SK-N-SH treated with all-trans-retinoic acid at 6 μM for 48 hours (cell line): ENCODE data around the gene SGMS2.

Source experiments
- ATAC-seq: fragments of 200-7000 bp; cut with Tn5 transposase; 3 replicates; pipeline ENCODE4 v1.9.1; 2020; ENCODE audit warnings: mild to moderate bottlenecking, moderate library complexity
- ARNTL ChIP-seq: fragments of 450-650 bp; formaldehyde crosslinking; IDR thresholded peaks from 2 replicates; pipeline ENCODE4 v1.5.0; 2020; ENCODE audit warnings: low read depth, mild to moderate bottlenecking, moderate library complexity, borderline replicate concordance
- BACH2 ChIP-seq: fragments of 250-450 bp; sonication (Bioruptor Pico); IDR thresholded peaks from 2 replicates; pipeline ENCODE4 v1.9.0; 2021; ENCODE audit warnings: mild to moderate bottlenecking, borderline replicate concordance
- CSDC2 ChIP-seq: fragments of 250-450 bp; sonication (Bioruptor Pico); IDR thresholded peaks from 2 replicates; pipeline ENCODE4 v1.5.0; 2020; ENCODE audit warnings: mild to moderate bottlenecking, moderate library complexity
- ESRRG ChIP-seq: fragments of 250-450 bp; sonication (Bioruptor Pico); IDR thresholded peaks from 2 replicates; pipeline ENCODE4 v1.6.1; 2021; ENCODE audit warnings: mild to moderate bottlenecking
- GLIS3 ChIP-seq: fragments of 250-450 bp; sonication (Bioruptor Pico); IDR thresholded peaks from 2 replicates; pipeline ENCODE4 v1.5.0; 2020; ENCODE audit warnings: mild to moderate bottlenecking, moderate library complexity
- ISL1 ChIP-seq: fragments of 250-450 bp; sonication (Bioruptor Pico); IDR thresholded peaks from 2 replicates; pipeline ENCODE4 v2.1.2; 2022; ENCODE audit warnings: mild to moderate bottlenecking, moderate library complexity
- OSR1 ChIP-seq: fragments of 250-450 bp; sonication (Bioruptor Pico); IDR thresholded peaks from 2 replicates; pipeline ENCODE4 v1.8.0; 2022; ENCODE audit warnings: moderate library complexity, mild to moderate bottlenecking, inconsistent platforms
- PPARA ChIP-seq: fragments of 250-450 bp; sonication (Bioruptor Pico); IDR thresholded peaks from 2 replicates; pipeline ENCODE4 v1.5.0; 2020; ENCODE audit warnings: mild to moderate bottlenecking, borderline replicate concordance
- RARB ChIP-seq: fragments of 250-450 bp; sonication (Bioruptor Pico); IDR thresholded peaks from 2 replicates; pipeline ENCODE4 v1.8.0; 2021; ENCODE audit warnings: mild to moderate bottlenecking, moderate library complexity
- SNAI2 ChIP-seq: fragments of 250-450 bp; sonication (Bioruptor Pico); IDR thresholded peaks from 2 replicates; pipeline ENCODE4 v1.5.0; 2020; ENCODE audit warnings: mild to moderate bottlenecking, moderate library complexity
- TOX ChIP-seq: fragments of 250-450 bp; sonication (Bioruptor Pico); IDR thresholded peaks from 2 replicates; pipeline ENCODE4 v1.8.0; 2021; ENCODE audit warnings: mild to moderate bottlenecking, moderate library complexity, borderline replicate concordance
- ZC3H10 ChIP-seq: fragments of 250-450 bp; sonication (Bioruptor Pico); IDR thresholded peaks from 2 replicates; pipeline ENCODE4 v1.5.1; 2021; ENCODE audit warnings: mild to moderate bottlenecking, moderate library complexity
- ZFP3 ChIP-seq: fragments of 250-450 bp; sonication (Bioruptor Pico); IDR thresholded peaks from 2 replicates; pipeline ENCODE4 v1.5.0; 2020; ENCODE audit warnings: mild to moderate bottlenecking, moderate library complexity
- ZFP30 ChIP-seq: fragments of 450-650 bp; formaldehyde crosslinking; IDR thresholded peaks from 2 replicates; pipeline ENCODE4 v1.5.0; 2022; ENCODE audit warnings: mild to moderate bottlenecking, moderate library complexity
- ZNF565 ChIP-seq: fragments of 450-650 bp; formaldehyde crosslinking; conservative IDR thresholded peaks from 2 replicates; pipeline ENCODE4 v1.5.0; 2020; ENCODE audit warnings: low read depth, mild to moderate bottlenecking, moderate library complexity
- ZNF70 ChIP-seq: fragments of 450-650 bp; formaldehyde crosslinking; IDR thresholded peaks from 2 replicates; pipeline ENCODE4 v1.5.0; 2020; ENCODE audit warnings: mild to moderate bottlenecking, moderate library complexity
- ZNF8 ChIP-seq: fragments of 450-650 bp; formaldehyde crosslinking; IDR thresholded peaks from 2 replicates; pipeline ENCODE4 v1.5.0; 2020; ENCODE audit warnings: mild to moderate bottlenecking, moderate library complexity
- TF ChIP-seq, protein P1 (sequence below): fragments of 250-450 bp; sonication (Bioruptor Pico); IDR thresholded peaks from 2 replicates; pipeline ENCODE4 v1.8.0; 2020; ENCODE audit warnings: mild to moderate bottlenecking, moderate library complexity, borderline replicate concordance
- TF ChIP-seq, protein P2 (sequence below): fragments of 250-450 bp; sonication (Bioruptor Pico); IDR thresholded peaks from 2 replicates; pipeline ENCODE4 v1.5.1; 2021; ENCODE audit warnings: mild to moderate bottlenecking, moderate library complexity
- TF ChIP-seq, protein P3 (sequence below): fragments of 250-450 bp; sonication (Bioruptor Pico); IDR thresholded peaks from 2 replicates; pipeline ENCODE4 v1.5.1; 2020; ENCODE audit warnings: low read depth, mild to moderate bottlenecking, moderate library complexity
- TF ChIP-seq, protein P4 (sequence below): fragments of 250-450 bp; sonication (Bioruptor Pico); IDR thresholded peaks from 2 replicates; pipeline ENCODE4 v1.5.0; 2020; ENCODE audit warnings: mild to moderate bottlenecking, moderate library complexity
- TF ChIP-seq, protein P5 (sequence below): fragments of 250-450 bp; sonication (Bioruptor Pico); IDR thresholded peaks from 2 replicates; pipeline ENCODE4 v1.8.0; 2021; ENCODE audit warnings: low read depth, mild to moderate bottlenecking, moderate library complexity, borderline replicate concordance

SGMS2 gene

DNA sequence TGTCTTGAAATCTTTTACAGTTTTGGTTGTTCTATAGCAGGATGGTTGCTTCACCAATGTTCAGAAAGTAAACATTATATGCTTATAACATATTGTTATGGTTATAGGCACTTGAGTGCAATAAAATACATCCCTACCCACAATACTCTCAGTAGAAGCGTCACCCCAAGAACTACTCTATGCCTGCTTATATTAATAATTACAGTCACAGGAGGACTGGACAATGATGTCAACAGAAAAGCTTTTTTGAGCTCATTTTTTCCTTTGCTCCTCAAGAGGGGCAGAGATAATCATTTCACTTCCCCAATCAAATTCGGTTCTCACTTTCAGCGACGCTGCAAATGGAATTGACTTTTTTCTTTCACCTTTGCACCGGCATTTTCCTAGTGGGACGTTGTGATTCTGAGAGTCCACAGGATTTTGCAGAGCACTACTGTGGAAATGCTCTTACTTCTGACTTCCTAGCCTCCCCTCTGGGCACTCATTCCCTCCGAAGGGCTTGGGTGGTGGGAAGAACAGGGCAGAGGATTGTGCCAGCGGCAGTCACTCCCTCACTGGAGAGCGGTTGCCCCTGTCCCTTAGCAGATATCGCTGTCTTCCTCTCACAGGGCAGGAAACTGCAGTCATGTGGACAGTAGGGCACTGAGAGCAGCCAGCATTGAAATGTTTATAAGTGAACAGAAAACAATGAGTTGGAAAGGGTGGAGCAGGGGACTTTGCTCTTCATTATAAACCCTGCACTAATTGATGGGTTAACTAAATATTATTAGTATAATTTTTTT lies 24.9 kb upstream of the SGMS2 start:
- TF ChIP-seq SNAI2 (CRISPR knock-in tag), result no peak
- TF ChIP-seq TOX (CRISPR knock-in tag), result no peak
- TF ChIP-seq, protein P1, sequence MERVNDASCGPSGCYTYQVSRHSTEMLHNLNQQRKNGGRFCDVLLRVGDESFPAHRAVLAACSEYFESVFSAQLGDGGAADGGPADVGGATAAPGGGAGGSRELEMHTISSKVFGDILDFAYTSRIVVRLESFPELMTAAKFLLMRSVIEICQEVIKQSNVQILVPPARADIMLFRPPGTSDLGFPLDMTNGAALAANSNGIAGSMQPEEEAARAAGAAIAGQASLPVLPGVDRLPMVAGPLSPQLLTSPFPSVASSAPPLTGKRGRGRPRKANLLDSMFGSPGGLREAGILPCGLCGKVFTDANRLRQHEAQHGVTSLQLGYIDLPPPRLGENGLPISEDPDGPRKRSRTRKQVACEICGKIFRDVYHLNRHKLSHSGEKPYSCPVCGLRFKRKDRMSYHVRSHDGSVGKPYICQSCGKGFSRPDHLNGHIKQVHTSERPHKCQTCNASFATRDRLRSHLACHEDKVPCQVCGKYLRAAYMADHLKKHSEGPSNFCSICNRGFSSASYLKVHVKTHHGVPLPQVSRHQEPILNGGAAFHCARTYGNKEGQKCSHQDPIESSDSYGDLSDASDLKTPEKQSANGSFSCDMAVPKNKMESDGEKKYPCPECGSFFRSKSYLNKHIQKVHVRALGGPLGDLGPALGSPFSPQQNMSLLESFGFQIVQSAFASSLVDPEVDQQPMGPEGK, result no peak
- TF ChIP-seq GLIS3, result no peak
- TF ChIP-seq ESRRG (CRISPR knock-in tag), result no peak
- no peak for ATAC-seq

DNA sequence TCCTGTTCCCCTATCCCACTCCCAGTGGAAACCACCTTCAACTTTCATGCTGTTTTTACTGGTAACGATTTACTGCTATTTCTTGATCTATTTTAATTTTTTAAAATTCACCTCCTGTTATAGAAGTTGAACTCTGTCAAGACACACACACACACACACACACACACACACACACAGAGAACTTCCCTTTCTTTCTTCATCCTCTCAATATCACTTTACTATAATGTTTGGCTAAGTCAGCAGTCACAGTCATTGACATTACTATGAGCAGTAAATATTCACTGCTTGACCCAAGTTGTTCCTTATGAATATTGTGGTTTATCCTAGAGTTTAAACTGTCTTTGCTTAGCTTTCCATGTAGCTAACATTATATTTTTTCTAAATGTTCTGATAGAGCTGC lies 24.0 kb upstream of the SGMS2 start:
- ATAC-seq, result no peak
- TF ChIP-seq ARNTL (CRISPR knock-in tag) (no peak), ZNF70 (CRISPR knock-in tag) (no peak)

DNA sequence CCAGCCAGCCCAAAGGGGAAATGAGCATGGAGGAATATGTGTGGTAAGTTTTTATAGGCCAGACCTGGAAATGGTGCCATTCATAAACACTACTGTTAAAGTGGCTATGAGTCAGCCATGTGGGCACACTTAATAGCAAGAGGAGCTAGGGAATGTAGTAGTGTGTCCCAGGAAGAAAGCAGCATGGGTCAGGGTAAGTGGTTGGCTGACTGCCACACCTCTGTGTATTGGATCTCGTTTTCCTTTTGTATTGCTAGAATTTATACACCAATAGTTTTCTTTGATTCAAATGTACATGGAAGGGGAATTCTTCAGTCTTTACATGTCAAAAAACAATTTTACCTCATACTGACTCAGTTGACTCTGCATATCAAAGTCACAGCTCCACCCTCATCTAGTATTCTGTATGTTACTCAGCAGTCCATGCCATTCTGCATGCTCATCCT lies 22.9 kb upstream of the SGMS2 start:
- no peak for ATAC-seq
- TF ChIP-seq TOX (CRISPR knock-in tag), result no peak
- TF ChIP-seq, protein P2, sequence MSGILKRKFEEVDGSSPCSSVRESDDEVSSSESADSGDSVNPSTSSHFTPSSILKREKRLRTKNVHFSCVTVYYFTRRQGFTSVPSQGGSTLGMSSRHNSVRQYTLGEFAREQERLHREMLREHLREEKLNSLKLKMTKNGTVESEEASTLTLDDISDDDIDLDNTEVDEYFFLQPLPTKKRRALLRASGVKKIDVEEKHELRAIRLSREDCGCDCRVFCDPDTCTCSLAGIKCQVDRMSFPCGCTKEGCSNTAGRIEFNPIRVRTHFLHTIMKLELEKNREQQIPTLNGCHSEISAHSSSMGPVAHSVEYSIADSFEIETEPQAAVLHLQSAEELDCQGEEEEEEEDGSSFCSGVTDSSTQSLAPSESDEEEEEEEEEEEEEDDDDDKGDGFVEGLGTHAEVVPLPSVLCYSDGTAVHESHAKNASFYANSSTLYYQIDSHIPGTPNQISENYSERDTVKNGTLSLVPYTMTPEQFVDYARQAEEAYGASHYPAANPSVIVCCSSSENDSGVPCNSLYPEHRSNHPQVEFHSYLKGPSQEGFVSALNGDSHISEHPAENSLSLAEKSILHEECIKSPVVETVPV (CRISPR knock-in tag), result no peak
- TF ChIP-seq ZNF70 (CRISPR knock-in tag), result no peak
- TF ChIP-seq, protein P3, sequence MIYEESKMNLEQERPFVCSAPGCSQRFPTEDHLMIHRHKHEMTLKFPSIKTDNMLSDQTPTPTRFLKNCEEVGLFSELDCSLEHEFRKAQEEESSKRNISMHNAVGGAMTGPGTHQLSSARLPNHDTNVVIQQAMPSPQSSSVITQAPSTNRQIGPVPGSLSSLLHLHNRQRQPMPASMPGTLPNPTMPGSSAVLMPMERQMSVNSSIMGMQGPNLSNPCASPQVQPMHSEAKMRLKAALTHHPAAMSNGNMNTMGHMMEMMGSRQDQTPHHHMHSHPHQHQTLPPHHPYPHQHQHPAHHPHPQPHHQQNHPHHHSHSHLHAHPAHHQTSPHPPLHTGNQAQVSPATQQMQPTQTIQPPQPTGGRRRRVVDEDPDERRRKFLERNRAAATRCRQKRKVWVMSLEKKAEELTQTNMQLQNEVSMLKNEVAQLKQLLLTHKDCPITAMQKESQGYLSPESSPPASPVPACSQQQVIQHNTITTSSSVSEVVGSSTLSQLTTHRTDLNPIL, result no peak
- TF ChIP-seq ZNF565, result no peak
- TF ChIP-seq RARB (CRISPR knock-in tag), result no peak
- TF ChIP-seq ZFP3 (CRISPR knock-in tag), result no peak
- TF ChIP-seq ESRRG (CRISPR knock-in tag), result no peak
- TF ChIP-seq BACH2 (CRISPR knock-in tag), result no peak
- TF ChIP-seq, protein P4, sequence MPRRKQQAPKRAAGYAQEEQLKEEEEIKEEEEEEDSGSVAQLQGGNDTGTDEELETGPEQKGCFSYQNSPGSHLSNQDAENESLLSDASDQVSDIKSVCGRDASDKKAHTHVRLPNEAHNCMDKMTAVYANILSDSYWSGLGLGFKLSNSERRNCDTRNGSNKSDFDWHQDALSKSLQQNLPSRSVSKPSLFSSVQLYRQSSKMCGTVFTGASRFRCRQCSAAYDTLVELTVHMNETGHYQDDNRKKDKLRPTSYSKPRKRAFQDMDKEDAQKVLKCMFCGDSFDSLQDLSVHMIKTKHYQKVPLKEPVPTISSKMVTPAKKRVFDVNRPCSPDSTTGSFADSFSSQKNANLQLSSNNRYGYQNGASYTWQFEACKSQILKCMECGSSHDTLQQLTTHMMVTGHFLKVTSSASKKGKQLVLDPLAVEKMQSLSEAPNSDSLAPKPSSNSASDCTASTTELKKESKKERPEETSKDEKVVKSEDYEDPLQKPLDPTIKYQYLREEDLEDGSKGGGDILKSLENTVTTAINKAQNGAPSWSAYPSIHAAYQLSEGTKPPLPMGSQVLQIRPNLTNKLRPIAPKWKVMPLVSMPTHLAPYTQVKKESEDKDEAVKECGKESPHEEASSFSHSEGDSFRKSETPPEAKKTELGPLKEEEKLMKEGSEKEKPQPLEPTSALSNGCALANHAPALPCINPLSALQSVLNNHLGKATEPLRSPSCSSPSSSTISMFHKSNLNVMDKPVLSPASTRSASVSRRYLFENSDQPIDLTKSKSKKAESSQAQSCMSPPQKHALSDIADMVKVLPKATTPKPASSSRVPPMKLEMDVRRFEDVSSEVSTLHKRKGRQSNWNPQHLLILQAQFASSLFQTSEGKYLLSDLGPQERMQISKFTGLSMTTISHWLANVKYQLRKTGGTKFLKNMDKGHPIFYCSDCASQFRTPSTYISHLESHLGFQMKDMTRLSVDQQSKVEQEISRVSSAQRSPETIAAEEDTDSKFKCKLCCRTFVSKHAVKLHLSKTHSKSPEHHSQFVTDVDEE (CRISPR knock-in tag), result no peak
- TF ChIP-seq GLIS3, result no peak
- TF ChIP-seq SNAI2 (CRISPR knock-in tag), result no peak
- no peak for TF ChIP-seq ZNF8 (CRISPR knock-in tag)
- no peak for TF ChIP-seq CSDC2 (CRISPR knock-in tag)
- TF ChIP-seq ZC3H10 (CRISPR knock-in tag), result no peak
- no peak for TF ChIP-seq ISL1 (CRISPR knock-in tag)

DNA sequence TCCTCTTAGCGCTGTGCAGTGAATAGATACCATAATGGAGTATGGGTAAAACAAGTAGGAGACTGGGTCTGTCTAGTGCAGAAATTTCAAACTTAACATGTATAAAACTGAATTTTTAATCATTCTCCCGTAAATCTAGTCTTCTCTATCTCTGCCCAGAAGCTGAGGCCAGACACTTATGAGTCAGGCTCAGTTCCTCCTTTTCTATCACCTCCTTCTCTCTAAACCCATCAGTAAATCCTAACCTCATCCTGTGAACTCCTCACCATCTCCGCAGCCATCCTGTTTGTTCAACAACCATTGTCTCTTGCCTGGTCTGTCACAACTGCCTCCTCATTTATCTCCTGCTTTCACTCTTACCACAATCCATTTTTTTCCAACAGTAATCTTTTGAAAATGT lies 19.8 kb upstream of the SGMS2 start:
- ATAC-seq, result no peak
- TF ChIP-seq ZNF565 (no peak), TOX (CRISPR knock-in tag) (no peak), CSDC2 (CRISPR knock-in tag) (no peak), ARNTL (CRISPR knock-in tag) (no peak), ISL1 (CRISPR knock-in tag) (no peak), ESRRG (CRISPR knock-in tag) (no peak), PPARA (CRISPR knock-in tag) (no peak), GLIS3 (no peak), OSR1 (CRISPR knock-in tag) (no peak), BACH2 (CRISPR knock-in tag) (no peak), ZC3H10 (CRISPR knock-in tag) (no peak), ZFP30 (CRISPR knock-in tag) (no peak), RARB (CRISPR knock-in tag) (no peak)
- TF ChIP-seq, protein P3, result no peak
- TF ChIP-seq, protein P2 (CRISPR knock-in tag), result no peak
- TF ChIP-seq, protein P5, sequence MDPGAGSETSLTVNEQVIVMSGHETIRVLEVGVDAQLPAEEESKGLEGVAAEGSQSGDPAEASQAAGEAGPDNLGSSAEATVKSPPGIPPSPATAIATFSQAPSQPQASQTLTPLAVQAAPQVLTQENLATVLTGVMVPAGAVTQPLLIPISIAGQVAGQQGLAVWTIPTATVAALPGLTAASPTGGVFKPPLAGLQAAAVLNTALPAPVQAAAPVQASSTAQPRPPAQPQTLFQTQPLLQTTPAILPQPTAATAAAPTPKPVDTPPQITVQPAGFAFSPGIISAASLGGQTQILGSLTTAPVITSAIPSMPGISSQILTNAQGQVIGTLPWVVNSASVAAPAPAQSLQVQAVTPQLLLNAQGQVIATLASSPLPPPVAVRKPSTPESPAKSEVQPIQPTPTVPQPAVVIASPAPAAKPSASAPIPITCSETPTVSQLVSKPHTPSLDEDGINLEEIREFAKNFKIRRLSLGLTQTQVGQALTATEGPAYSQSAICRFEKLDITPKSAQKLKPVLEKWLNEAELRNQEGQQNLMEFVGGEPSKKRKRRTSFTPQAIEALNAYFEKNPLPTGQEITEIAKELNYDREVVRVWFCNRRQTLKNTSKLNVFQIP (CRISPR knock-in tag), result no peak
